Stimulated activated naive CD8-positive, alpha-beta T cell treated with anti-CD3 and anti-CD28 coated beads, Interleukin-15, Interleukin-2, amounts not matched to agents 100 ng/mL and 50 ng/mL, for 24 hours (primary cell): ENCODE results near the gene NXPH1.

Source experiments
- H3K27ac Mint-ChIP-seq: one replicate; pipeline ENCODE4 v1.8.0; 2021; ENCODE audit warnings: mild to moderate bottlenecking, mixed read lengths
- H3K27me3 Mint-ChIP-seq: one replicate; pipeline ENCODE4 v1.8.0; 2021; ENCODE audit warnings: mixed read lengths
- H3K36me3 Mint-ChIP-seq: one replicate; pipeline ENCODE4 v1.8.0; 2021; ENCODE audit warnings: low read depth, mixed read lengths
- H3K4me1 Mint-ChIP-seq: one replicate; pipeline ENCODE4 v1.8.0; 2021; ENCODE audit warnings: low read depth, mixed read lengths
- H3K4me3 Mint-ChIP-seq: one replicate; pipeline ENCODE4 v1.8.0; 2021; ENCODE audit warnings: mild to moderate bottlenecking, mixed read lengths
- H3K9me3 Mint-ChIP-seq: one replicate; pipeline ENCODE4 v1.8.0; 2021; ENCODE audit warnings: mixed read lengths

The NXPH1 gene

DNA sequence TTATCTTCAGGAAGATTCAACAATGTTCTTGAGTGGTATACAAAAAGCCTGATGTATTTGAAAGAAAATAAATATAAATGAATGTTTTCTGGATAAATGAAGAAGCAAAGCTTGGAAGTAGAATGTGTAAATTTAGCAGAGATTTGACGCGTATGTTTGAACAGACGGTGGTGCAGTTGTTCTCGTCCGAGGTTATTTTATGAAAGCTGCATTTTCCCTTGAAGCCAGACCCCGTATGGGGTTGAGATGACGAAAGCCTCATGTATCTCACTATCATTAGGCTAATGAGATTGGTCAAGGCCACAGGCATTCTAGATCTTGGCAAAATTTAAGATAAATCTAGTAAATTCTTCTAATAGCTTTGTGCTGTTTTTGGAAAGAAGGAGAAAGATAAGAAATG is 195.2 kb downstream of the NXPH1 start:
- Mint-ChIP-seq H3K36me3 (no peaks in the 10 kb centered on the region), H3K4me3 (no peak overlapping the region), H3K27me3 (no peaks in the 10 kb centered on the region), H3K27ac (no peak overlapping the region), H3K4me1 (no peaks in the 10 kb centered on the region), H3K9me3 (peaks cover 4% of the 10 kb centered on the region)

DNA sequence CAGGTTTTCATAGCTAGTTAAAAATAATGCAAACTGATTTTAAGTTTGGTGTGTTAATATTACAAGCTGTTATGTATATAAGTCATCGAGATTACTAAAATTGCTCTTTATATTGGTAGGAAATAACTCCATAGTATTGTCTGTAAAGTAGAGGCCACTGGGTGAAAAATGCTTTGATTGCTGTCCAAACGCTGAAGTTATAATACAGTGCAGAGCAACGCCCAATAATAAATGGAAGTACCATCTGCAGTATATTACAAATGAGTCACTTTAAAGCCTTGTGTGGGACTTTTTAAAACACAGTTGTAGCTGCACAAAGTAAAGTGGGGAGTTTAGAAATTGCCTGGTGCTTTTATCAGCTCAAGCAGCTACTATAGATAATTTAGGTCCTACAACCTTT is 196.1 kb downstream of the NXPH1 start:
- H3K4me1 Mint-ChIP-seq, result no peaks in the 10 kb centered on the region
- H3K9me3 Mint-ChIP-seq, result peaks cover 4% of the 10 kb centered on the region
- no peaks in the 10 kb centered on the region for H3K36me3 Mint-ChIP-seq
- no peak overlapping the region for H3K4me3 Mint-ChIP-seq
- no peak overlapping the region for H3K27ac Mint-ChIP-seq
- H3K27me3 Mint-ChIP-seq, result no peaks in the 10 kb centered on the region

DNA sequence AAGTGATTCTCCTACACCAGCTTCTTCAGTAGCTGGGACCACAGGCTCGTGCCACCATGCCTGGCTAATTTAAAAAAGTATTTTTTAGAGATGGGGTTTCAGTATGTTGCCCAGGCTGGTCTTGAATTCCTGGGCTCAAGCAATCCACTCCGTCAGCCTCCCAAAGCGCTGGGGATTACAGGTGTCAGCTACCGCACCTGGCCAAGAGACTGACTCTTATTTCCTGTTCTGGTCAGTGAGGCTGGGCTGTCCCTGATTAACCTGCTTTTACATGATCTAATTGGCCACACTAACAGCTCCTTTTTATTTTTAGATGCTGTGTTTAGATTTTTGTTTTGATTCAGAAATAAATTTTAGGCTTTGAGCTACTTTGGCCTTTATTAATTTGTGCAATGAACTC is 203.9 kb downstream of the NXPH1 start:
- peaks cover 3% of the 10 kb centered on the region for H3K9me3 Mint-ChIP-seq
- no peak overlapping the region for H3K27ac Mint-ChIP-seq
- H3K27me3 Mint-ChIP-seq, result no peaks in the 10 kb centered on the region
- H3K4me1 Mint-ChIP-seq, result no peaks in the 10 kb centered on the region
- no peak overlapping the region for H3K4me3 Mint-ChIP-seq
- H3K36me3 Mint-ChIP-seq, result no peaks in the 10 kb centered on the region

DNA sequence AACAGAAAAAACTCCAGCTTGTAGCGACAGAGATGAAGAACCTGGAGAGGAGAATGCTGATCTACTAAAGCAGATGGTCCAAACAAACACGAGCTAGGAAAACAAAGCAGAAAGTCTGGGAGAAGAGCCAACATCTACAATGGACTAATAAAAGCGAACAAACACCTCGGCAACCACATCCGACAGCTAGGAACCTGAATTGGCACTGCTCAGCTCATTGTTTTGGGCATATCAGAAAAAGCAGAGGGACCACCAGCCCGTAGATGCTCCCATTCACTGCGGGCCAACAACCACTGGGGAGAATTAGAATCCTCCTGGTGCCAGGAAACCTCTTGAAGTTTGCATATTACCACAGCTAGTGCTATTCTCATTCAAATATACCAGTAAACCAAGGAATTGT is 204.7 kb downstream of the NXPH1 start:
- peaks cover 3% of the 10 kb centered on the region for H3K9me3 Mint-ChIP-seq
- no peak overlapping the region for H3K27ac Mint-ChIP-seq
- H3K4me1 Mint-ChIP-seq, result no peaks in the 10 kb centered on the region
- no peak overlapping the region for H3K4me3 Mint-ChIP-seq
- no peaks in the 10 kb centered on the region for H3K36me3 Mint-ChIP-seq
- H3K27me3 Mint-ChIP-seq, result no peaks in the 10 kb centered on the region

DNA sequence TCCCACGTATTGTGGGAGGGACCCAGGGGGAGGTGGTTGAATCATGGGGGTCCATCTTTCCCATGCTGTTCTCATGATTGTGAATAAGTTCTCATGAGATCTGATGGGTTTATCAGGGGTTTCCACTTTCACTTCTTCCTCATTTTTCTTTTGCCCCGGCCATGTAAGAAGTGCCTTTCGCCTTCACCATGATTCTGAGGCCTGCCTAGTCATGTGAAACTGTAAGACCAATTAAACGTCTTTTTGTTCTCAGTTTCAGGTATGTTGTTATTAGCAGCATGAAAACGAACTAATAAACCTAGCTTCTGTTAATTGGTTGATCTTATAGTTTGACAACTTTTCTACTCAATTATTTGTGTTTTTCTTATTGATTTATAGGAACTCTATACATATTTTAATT is 206.3 kb downstream of the NXPH1 start:
- H3K4me3 Mint-ChIP-seq, result no peak overlapping the region
- peaks cover 3% of the 10 kb centered on the region for H3K9me3 Mint-ChIP-seq
- H3K36me3 Mint-ChIP-seq, result no peaks in the 10 kb centered on the region
- no peaks in the 10 kb centered on the region for H3K27me3 Mint-ChIP-seq
- H3K27ac Mint-ChIP-seq, result no peak overlapping the region
- no peaks in the 10 kb centered on the region for H3K4me1 Mint-ChIP-seq

DNA sequence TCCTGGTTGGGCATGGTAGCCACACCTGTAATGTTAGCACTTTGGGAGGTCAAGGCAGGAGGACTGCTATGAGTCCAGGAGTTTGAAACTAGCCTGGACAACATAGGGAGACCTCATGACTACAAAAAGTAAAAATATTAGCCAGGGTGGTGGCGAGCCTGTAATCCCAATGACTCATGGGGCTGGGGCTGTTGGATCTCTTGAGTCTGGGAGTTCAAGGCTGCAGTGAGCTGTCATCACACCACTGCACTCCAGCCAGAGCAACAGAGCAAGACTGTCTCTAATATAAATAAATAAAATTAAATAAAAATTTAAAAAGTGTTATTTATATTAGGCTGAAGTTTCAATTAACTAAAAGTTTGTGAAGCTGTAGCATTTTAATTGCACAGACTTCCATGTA is 207.3 kb downstream of the NXPH1 start:
- H3K27me3 Mint-ChIP-seq, result no peaks in the 10 kb centered on the region
- H3K4me3 Mint-ChIP-seq, result no peak overlapping the region
- no peaks in the 10 kb centered on the region for H3K9me3 Mint-ChIP-seq
- no peaks in the 10 kb centered on the region for H3K36me3 Mint-ChIP-seq
- no peak overlapping the region for H3K27ac Mint-ChIP-seq
- H3K4me1 Mint-ChIP-seq, result no peaks in the 10 kb centered on the region

DNA sequence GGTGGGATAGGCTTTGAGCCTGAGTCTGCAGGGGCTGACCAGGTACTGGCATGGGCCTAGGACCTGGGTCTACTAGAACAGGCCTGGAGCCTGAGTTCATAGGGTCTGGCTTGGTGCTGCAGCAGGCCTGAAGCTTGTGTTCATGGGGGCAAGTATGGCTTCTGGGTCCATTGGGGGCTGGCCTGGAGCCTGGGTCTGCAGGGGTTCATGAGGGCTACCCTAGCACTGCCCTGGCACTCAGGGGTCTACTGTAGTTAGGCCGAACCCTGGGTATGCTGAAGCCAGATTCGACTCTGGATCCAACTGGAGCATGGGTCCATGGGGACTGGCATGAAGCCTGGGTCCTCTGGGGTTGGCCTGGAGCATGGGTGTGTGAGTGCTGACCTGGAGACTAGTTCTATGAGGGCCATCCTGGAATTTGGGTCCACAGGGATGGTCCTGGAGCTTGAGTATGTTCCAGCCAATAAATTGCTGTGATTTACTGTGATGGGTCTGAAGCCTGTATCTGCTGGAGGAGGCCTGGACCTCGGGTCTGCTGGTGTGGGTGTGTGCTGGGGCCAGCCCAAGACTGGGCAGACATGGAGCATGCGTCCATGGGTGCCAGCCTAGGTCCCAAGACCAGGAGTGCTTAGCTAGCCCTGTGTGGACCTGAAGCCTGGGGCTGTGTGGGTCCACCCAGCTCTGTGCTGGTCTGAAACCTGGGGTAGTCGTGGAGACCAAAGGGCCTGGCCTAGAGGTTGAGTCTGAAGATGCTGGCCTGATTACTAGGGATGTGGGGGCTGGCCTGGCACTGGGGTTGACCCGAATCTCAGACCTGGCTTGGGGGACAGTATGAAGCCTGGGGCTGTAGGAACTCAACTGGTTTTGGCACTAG is 235.5 kb downstream of the NXPH1 start:
- no peaks in the 10 kb centered on the region for H3K4me1 Mint-ChIP-seq
- H3K4me3 Mint-ChIP-seq, result no peak overlapping the region
- H3K27me3 Mint-ChIP-seq, result no peaks in the 10 kb centered on the region
- peaks cover 11% of the 10 kb centered on the region for H3K9me3 Mint-ChIP-seq
- no peak overlapping the region for H3K27ac Mint-ChIP-seq
- no peaks in the 10 kb centered on the region for H3K36me3 Mint-ChIP-seq

DNA sequence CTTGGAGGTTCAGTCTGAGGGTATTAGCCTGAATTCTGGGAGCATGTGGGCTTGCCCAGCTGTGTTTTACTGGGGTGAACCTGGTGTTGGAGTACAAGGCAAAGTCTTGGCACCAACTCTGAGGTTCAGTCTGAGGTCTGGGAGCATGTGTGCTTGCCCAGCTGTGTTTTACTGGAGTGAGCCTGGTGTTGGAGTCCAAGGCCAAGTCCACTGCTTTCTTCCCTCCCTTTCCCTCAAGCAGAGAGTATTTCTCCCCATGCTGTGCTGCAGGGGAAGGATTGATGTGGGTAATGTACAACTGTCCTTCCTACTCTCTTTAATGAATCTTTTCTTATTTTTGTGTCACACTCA is 236.1 kb downstream of the NXPH1 start:
- H3K4me1 Mint-ChIP-seq, result no peaks in the 10 kb centered on the region
- no peak overlapping the region for H3K4me3 Mint-ChIP-seq

DNA sequence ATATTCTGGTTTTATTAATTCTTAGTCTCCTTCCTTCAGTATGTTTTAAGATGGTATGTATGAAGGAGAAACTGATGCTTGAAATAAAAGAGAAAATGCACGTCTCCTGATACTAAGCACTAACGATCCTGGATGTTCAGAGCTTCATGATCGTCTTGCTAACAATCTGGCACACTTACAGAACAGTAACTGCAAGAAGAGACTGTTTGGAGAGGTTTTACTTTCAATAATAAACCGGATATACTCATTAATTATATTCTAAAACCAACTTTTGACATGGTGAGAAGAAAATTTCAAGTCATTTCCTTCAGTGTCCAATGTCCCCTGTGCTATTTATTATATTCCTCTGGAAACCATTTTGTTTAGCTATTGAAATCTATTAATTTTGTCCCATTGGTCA is 251.0 kb downstream of the NXPH1 start:
- H3K27me3 Mint-ChIP-seq, result no peaks in the 10 kb centered on the region
- H3K4me3 Mint-ChIP-seq, result no peak overlapping the region
- no peaks in the 10 kb centered on the region for H3K9me3 Mint-ChIP-seq
- no peaks in the 10 kb centered on the region for H3K36me3 Mint-ChIP-seq
- H3K27ac Mint-ChIP-seq, result no peak overlapping the region
- no peaks in the 10 kb centered on the region for H3K4me1 Mint-ChIP-seq

More for the DNA sequence above, 236.1 kb downstream of the NXPH1 start:
- Mint-ChIP-seq H3K27me3 (no peaks in the 10 kb centered on the region), H3K36me3 (no peaks in the 10 kb centered on the region), H3K27ac (no peak overlapping the region), H3K9me3 (peaks cover 14% of the 10 kb centered on the region)

DNA sequence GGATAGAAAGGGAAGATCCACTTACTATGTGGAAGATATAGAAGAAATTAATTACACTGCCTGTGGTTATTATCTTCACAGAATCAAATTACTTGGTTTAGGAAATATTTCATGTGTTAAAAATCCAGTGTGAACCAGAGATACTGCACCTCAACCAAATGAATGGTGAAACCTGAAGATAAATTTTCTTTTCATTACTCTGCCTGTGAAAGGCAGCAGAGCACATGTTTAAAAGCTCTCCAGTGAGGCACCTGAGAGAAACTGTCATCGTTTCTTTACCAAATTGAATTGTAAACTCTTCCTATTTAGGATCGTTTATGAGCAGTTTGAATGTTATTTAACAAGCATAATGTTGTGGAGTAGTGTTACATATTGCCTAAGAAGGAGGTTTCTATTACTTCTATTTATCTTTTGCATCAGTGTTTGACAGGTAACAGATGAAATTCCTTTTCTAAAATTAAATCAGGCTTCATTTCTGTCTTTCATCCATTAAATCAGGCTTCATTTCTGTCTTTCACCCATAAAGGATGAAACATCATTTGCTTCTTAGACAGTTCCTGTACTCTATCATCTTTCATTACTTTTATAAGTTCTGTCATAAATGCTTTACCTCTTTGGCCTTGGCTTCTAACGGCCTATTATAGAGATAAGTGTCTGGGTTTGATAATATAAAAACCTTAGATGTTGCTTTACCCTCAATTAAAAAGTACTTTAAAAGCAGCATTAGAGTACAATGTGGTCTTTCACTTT is 266.6 kb downstream of the NXPH1 start:
- Mint-ChIP-seq H3K27me3 (no peaks in the 10 kb centered on the region), H3K4me1 (no peaks in the 10 kb centered on the region), H3K9me3 (no peaks in the 10 kb centered on the region), H3K36me3 (no peaks in the 10 kb centered on the region), H3K27ac (no peak overlapping the region), H3K4me3 (no peak overlapping the region)

DNA sequence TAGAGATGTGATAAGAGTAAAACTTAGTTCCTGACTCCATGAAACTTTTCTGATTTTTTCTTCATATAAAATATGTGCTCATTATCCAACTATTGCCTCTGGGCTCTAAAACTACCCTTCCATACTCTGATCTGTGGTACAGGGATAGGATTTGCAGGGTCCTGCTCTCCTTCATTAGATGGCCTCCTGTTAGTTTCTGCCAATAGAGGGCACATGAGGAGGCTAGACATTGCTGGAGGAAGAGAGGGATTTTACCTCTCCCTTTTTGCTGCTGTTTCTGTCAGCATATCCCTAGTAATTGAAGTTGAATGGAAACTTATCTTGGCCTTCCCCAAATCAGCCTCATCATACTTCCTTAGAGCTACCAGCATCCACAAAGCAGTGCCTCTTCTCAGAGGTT is 269.4 kb downstream of the NXPH1 start:
- H3K9me3 Mint-ChIP-seq, result no peaks in the 10 kb centered on the region
- no peaks in the 10 kb centered on the region for H3K4me1 Mint-ChIP-seq
- no peak overlapping the region for H3K27ac Mint-ChIP-seq
- no peaks in the 10 kb centered on the region for H3K36me3 Mint-ChIP-seq
- H3K4me3 Mint-ChIP-seq, result no peak overlapping the region
- H3K27me3 Mint-ChIP-seq, result no peaks in the 10 kb centered on the region

DNA sequence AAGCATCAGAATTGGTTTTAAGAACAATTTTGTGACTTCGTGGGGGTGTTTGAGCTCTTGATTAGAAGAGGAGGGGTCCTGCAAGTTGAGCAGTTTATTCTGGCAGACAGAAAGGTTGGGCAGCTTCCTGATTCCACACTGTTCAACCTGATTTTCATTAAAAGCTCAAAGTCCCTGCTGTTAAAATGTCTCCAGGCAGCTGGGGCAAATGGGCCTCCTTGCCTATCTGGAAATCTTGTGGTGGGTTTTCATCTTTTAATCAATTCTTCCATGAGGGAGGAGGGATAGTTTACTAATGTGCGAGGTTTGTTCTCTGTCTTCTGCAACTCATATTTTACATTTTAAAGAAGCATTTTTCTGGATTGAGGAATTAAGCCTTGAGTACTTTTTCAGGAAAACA is 276.7 kb downstream of the NXPH1 start:
- Mint-ChIP-seq H3K27me3 (no peaks in the 10 kb centered on the region), H3K4me3 (no peak overlapping the region), H3K27ac (no peak overlapping the region), H3K9me3 (no peaks in the 10 kb centered on the region), H3K36me3 (no peaks in the 10 kb centered on the region), H3K4me1 (no peaks in the 10 kb centered on the region)

DNA sequence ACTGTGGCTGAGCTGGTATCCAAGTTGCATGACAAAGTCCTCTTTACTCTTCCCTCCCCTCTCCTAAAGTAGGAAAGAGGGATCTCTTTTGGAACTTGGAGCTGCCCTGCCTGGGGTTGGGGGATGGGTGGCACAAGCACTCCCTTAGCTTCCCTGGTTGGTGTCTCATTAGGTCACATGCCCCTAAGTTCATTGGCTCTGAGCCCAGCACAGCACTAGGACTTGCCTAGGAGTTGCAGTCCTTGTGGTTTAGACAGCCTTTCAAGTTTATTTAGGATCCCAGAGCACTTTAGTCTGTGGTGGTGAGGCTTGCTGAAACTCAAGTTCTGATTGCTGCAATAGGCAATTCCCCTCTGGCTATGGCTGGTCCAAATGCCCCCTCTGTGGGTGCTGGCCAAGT is 281.4 kb downstream of the NXPH1 start:
- no peak overlapping the region for H3K4me3 Mint-ChIP-seq

DNA sequence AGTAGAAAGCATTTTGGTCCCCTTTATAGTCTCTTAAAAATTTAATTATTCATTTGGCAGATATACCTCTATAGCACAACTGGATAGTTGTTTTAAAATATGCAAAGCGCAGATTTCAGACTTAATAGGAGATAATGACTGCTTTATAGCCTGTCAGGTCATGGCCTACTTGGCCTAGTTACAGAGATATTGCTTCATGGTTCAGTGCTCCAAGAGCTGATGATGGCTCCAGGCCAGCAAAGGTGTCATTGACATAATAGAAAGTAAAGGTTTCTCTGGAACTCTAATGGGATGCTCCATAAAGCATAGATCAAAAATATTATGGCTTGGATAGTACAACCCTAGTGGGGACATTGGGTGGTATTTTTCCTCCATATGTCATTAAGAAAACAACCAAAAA is 285.7 kb downstream of the NXPH1 start:
- Mint-ChIP-seq H3K4me1 (no peaks in the 10 kb centered on the region), H3K9me3 (no peaks in the 10 kb centered on the region), H3K4me3 (no peak overlapping the region), H3K36me3 (no peaks in the 10 kb centered on the region), H3K27ac (no peak overlapping the region), H3K27me3 (no peaks in the 10 kb centered on the region)

More for the DNA sequence above, 281.4 kb downstream of the NXPH1 start:
- H3K27ac Mint-ChIP-seq, result no peak overlapping the region
- no peaks in the 10 kb centered on the region for H3K4me1 Mint-ChIP-seq
- no peaks in the 10 kb centered on the region for H3K27me3 Mint-ChIP-seq
- H3K9me3 Mint-ChIP-seq, result no peaks in the 10 kb centered on the region
- no peaks in the 10 kb centered on the region for H3K36me3 Mint-ChIP-seq

DNA sequence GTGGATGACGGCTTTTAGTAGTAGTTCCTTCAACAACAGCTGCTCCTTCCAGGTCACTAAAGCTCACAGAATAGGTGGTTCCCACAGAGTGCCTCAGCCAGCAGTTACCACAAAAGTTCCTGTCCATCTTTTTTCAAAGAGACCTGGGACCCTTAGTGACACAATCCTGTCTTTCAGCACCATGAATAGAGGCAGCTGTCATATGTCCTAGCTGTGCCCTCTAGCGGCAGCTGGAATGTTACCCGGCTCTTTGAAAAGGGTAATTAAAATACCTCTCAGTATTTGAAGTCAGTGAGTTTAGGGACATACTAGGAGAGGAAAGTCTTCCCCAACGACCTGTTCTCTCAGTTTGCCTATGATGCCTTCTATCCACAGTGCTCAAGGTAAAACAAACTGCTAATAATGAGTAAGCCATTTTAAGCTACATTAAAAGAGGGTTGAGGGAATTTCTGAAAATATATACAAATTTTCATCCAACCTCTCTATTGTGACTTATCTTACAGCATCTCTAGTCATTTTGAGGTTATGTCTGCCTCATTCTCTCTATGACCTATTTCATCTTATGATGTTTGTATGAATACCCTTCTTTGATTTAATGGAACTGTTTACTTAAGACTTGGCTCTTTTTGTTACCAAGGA is 290.8 kb downstream of the NXPH1 start:
- Mint-ChIP-seq H3K4me3 (no peak overlapping the region), H3K27ac (no peak overlapping the region), H3K36me3 (no peaks in the 10 kb centered on the region), H3K4me1 (no peaks in the 10 kb centered on the region), H3K9me3 (no peaks in the 10 kb centered on the region), H3K27me3 (no peaks in the 10 kb centered on the region)
